Smooth muscle cell of trachea (primary cell): ENCODE data around the gene CTDSPL. TPM values are rescaled to one million over a fixed set of nuclear protein-coding genes. Genes with fewer than 3 reads are reported as not detected.

ENCODE experiments used
- total RNA-seq: library from RNA; depleted of rRNA; stranded (reverse); fragments of >200 nt; gene quantifications from 2 replicates; pipeline ENCODE4 v1.2.1, GENCODE V29; 2014

CTDSPL gene, protein sequence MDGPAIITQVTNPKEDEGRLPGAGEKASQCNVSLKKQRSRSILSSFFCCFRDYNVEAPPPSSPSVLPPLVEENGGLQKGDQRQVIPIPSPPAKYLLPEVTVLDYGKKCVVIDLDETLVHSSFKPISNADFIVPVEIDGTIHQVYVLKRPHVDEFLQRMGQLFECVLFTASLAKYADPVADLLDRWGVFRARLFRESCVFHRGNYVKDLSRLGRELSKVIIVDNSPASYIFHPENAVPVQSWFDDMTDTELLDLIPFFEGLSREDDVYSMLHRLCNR
- total RNA-seq: 31.4 and 38.3 TPM in 2 replicates

DNA sequence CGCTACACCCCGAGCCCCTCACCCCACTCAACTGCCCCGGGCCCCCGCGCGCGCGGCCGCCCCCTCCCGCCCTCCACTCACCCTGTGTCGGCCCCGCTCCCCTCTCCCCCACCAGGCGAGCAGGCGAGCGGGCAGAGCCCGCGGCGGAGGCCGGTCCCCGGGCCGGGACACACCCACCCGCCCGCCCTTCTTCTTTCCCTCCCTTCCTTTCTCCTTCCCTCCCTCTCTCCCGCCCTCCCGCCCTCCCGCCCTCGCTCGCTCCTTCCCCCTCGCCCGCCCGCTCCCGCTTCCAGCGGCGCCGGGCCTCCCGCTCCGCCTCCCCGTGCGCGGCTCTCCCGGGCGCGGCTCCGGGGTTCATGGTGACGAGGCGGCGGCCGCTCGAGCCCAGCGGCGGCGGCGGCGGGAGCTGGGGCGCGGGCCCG, at the start of gene CTDSPL:
Gene CTDSPL (plus strand): TSS at position 261 of the 422 bp plus-strand sequence. CDS start 320 bp downstream, outside the sequence.

DNA sequence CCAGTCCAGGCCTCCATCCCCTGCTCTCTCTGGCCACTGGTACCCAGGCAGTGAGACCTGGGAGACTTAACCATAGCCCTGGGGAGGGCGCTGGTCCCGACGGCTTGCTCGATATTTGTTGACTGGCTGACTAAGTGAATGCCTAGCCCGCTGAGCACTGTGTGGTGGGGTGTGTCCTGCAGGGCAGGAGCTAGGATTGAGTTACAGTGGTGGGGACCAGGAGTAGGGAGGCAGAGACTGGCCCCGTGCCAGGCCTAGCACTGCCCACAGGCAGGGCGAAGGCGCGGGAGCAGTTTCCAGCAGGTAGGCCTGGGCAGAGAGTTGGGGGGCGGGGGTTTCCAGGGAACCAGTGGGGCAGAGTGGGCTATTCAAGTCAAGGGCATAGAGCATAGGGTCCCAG, 128.8 kb downstream of the CTDSPL start, which contains the start of gene VILL:
Gene VILL (plus strand): TSS at position 260 of the 400 bp plus-strand sequence. CDS start 2,887 bp downstream, outside the sequence.

GRCh38 chr3:38029400-38030125, 167.9 kb downstream of the CTDSPL start, which contains the start of gene PLCD1:
TSS of gene PLCD1 (minus strand) at chr3:38029642. CDS start at chr3:38029539, 103 bp downstream.

Other genes with a start within 250 kb of the CTDSPL start
- gene VILL, start 128.9 kb downstream of the CTDSPL start, total RNA-seq: 8.0 and 8.3 TPM in 2 replicates
- gene PLCD1, start 167.8 kb downstream of the CTDSPL start, total RNA-seq: 39.1 and 70.3 TPM in 2 replicates
- gene DLEC1, start 177.3 kb downstream of the CTDSPL start, total RNA-seq: under 0.01 TPM in 1 of 2 replicates, not detected in the other